ENCODE measurements around the gene SUCNR1.
"Not testable (repeated sequence)": the region's sequence is repeated elsewhere in the genome, so short reads cannot be mapped to it uniquely, and the experiment has no call there.

SUCNR1 gene

DNA sequence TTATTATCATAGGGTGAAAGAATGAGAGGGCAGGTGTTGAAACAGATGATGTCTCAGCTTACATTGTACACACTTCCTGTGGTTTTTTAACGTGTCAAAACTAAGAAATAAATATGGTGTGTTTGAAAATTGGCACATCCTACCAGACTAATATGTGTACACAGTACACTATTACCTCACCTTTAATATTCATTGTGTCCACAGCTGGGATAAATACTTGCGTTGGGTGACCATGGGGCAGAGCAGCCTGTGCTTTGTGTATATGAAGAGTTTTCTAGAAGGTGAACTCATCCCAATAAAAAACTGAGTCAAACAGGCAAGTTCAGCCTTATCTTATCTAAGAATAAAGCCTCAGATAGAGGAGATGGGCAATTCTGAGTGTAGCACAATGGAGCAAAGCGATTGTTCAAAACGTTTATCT is 17.3 kb downstream of the SUCNR1 start:
- Histone ChIP-seq H3K36me3 (ENCODE audit: control insufficient read depth, insufficient read depth, low read length) (no peaks in the 10 kb centered on the region), H3K9ac (ENCODE audit: low read depth, low read length) (no peak overlapping the region), H3K4me1 (ENCODE audit: control insufficient read depth, insufficient read depth, low read length) (peaks cover 6% of the 10 kb centered on the region; the same call in 1 of the 2 replicates), H3K9me3 (ENCODE audit: control insufficient read depth, insufficient read depth, low read length) (no peaks in the 10 kb centered on the region), H3K4me3 (ENCODE audit: low read depth, low read length) (no peak overlapping the region), H3K27ac (ENCODE audit: low read depth, low read length) (no peak overlapping the region), H3K27me3 (ENCODE audit: control insufficient read depth, insufficient read depth, low read length) (no peaks in the 10 kb centered on the region)

DNA sequence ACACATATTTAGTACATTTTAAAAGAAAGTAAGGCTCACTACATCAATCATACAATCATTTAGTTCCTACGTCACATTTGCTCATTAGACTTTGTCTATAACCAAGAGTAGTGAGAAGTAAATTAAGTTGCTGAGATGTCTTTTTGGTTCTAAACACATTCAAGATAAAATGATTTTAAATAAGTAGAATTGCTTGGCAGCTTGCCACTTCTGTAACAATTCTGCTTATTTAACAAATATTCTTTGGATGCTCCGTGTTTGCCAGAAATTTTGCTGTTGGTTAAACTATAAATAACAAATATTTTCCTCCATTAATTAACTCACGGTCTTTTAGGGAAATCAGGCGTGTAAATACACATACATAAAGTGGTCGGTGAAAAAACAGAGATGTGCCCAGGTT is 18.3 kb downstream of the SUCNR1 start:
- Histone ChIP-seq H3K9ac (ENCODE audit: low read depth, low read length) (no peak overlapping the region), H3K4me3 (ENCODE audit: low read depth, low read length) (no peak overlapping the region), H3K27me3 (ENCODE audit: control insufficient read depth, insufficient read depth, low read length) (no peaks in the 10 kb centered on the region), H3K36me3 (ENCODE audit: control insufficient read depth, insufficient read depth, low read length) (no peaks in the 10 kb centered on the region), H3K9me3 (ENCODE audit: control insufficient read depth, insufficient read depth, low read length) (no peaks in the 10 kb centered on the region), H3K4me1 (ENCODE audit: control insufficient read depth, insufficient read depth, low read length) (peaks cover 16% of the 10 kb centered on the region), H3K27ac (ENCODE audit: low read depth, low read length) (no peak overlapping the region)

DNA sequence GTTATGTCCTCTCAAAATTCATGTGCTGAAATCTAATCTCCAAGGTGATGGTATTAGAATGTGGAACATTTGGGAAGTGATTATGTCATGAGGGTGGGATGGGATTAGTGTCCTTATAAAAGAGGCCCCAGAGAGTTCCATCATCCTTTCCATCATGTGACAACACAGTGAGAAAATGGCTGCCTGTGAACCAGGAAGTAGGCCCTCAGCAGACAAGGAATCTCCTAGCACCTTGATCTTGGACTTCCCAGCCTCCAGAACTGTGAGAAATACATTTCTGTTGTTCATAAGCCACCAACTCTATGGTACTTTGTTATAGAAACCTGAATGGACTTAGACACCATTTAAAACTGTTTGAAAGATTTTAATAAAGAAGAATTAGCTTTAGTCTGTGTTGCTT is 20.8 kb downstream of the SUCNR1 start:
- Histone ChIP-seq H3K9ac (ENCODE audit: low read depth, low read length) (no peak overlapping the region), H3K4me1 (ENCODE audit: control insufficient read depth, insufficient read depth, low read length) (peaks cover 20% of the 10 kb centered on the region), H3K27me3 (ENCODE audit: control insufficient read depth, insufficient read depth, low read length) (no peaks in the 10 kb centered on the region), H3K4me3 (ENCODE audit: low read depth, low read length) (no peak overlapping the region), H3K27ac (ENCODE audit: low read depth, low read length) (no peak overlapping the region), H3K36me3 (ENCODE audit: control insufficient read depth, insufficient read depth, low read length) (no peaks in the 10 kb centered on the region), H3K9me3 (ENCODE audit: control insufficient read depth, insufficient read depth, low read length) (no peaks in the 10 kb centered on the region)

DNA sequence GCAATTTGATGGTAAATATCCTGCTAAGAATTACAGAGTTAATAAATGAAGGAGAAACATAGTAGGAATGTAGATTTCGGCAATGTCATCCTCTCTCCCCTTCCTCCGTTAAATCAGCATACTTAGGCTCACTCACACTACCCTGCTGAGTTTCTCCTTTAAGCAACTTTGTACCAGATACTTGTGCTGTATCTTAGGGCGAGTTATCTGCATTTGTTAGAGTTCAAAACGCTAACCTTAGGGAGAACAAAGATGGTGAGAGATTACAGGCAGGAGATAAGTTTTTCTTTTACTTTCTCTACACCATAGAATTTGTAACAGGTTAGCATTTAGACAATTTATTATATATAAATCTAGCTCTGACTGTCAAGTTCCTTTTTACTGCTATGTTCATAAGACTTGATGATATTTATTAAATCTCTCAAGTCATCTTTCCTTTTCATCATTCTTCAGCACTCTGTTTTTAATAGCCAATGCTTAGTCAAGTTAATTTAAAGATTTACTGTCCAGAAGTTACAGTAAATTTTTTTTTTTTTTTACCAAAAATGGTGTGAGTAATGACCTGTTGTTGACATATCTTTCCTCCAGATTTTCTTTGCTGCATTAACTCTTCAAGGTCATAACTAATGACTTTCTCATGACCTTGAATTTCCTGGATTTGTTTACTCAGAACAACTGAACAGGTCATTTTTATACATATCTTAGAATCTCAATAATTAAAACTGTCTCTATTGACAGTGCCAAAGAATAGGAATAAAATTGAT is 22.2 kb downstream of the SUCNR1 start:
- Histone ChIP-seq H3K9ac (ENCODE audit: low read depth, low read length) (no peak overlapping the region), H3K4me1 (ENCODE audit: control insufficient read depth, insufficient read depth, low read length) (peaks cover 20% of the 10 kb centered on the region), H3K27ac (ENCODE audit: low read depth, low read length) (peak overlapping the region; percentile 21)

DNA sequence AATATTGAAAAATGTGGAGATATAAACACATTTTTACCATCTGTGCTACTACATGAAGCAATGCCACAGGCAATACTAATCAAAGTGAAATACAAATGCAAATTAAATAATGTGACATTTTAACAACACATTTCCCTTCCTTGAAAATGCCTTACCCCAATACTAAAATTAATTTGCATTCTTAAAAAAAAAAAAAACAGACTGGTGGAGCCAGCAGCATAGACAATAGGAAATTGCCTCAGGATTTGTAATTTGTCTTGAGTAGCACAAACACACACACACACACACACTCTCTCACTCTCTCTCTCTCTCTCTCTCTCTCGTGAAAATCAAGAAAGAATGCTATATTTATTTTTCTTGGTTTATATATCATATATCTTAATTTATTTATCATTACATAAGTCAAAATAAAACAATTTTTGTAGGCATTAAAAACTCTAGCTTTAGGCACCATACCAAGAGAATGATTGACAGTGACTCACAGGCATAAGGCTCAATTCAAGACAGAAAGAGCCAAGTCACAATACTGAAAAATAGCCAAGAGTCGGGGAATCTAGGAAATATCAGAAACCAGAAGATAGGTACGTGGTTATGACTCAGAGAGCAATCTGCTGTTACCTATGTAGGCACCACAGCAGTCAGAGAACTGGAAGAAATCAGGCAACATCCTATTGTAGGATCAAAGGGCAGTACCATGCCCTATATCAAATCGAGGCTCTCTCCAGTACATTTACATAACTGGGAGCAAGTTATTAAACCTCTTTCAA is 23.0 kb downstream of the SUCNR1 start:
- no peaks in the 10 kb centered on the region for H3K36me3 ChIP-seq (ENCODE audit: control insufficient read depth, insufficient read depth, low read length)
- H3K9ac ChIP-seq (ENCODE audit: low read depth, low read length) = no peak overlapping the region
- peaks cover 20% of the 10 kb centered on the region for H3K4me1 ChIP-seq (ENCODE audit: control insufficient read depth, insufficient read depth, low read length)
- no peaks in the 10 kb centered on the region for H3K9me3 ChIP-seq (ENCODE audit: control insufficient read depth, insufficient read depth, low read length)
- no peak overlapping the region for H3K4me3 ChIP-seq (ENCODE audit: low read depth, low read length)
- peak overlapping the region; percentile 21 for H3K27ac ChIP-seq (ENCODE audit: low read depth, low read length)
- H3K27me3 ChIP-seq (ENCODE audit: control insufficient read depth, insufficient read depth, low read length) = no peaks in the 10 kb centered on the region

More for the DNA sequence above, 22.2 kb downstream of the SUCNR1 start:
- Histone ChIP-seq H3K4me3 (ENCODE audit: low read depth, low read length) (no peak overlapping the region), H3K36me3 (ENCODE audit: control insufficient read depth, insufficient read depth, low read length) (no peaks in the 10 kb centered on the region), H3K27me3 (ENCODE audit: control insufficient read depth, insufficient read depth, low read length) (no peaks in the 10 kb centered on the region), H3K9me3 (ENCODE audit: control insufficient read depth, insufficient read depth, low read length) (no peaks in the 10 kb centered on the region)

DNA sequence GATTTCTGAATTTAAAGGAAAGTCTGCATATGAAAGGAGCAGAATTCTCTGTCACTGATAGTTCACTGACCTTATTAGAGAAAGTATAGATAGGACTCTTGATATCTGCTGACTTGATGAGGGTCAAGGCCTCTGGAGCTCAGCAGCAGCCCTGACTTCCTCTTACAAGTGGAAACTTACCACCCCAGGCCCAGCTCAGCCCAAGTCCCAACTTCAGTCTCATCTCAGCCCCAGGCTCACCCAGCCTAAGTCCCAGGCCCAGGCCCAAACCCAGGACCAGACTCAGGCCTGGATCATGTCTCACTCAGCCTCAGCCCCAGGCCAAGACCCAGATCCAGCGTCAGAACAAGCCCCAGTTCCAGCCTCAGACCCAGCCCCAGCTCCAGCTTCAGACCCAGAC is 24.7 kb downstream of the SUCNR1 start:
- not testable (repeated sequence) for H3K9ac ChIP-seq (ENCODE audit: low read depth, low read length); H3K36me3 ChIP-seq (ENCODE audit: control insufficient read depth, insufficient read depth, low read length); H3K4me3 ChIP-seq (ENCODE audit: low read depth, low read length); H3K27me3 ChIP-seq (ENCODE audit: control insufficient read depth, insufficient read depth, low read length); H3K27ac ChIP-seq (ENCODE audit: low read depth, low read length); H3K9me3 ChIP-seq (ENCODE audit: control insufficient read depth, insufficient read depth, low read length)
- H3K4me1 ChIP-seq (ENCODE audit: control insufficient read depth, insufficient read depth, low read length) = peaks cover 23% of the 10 kb centered on the region

DNA sequence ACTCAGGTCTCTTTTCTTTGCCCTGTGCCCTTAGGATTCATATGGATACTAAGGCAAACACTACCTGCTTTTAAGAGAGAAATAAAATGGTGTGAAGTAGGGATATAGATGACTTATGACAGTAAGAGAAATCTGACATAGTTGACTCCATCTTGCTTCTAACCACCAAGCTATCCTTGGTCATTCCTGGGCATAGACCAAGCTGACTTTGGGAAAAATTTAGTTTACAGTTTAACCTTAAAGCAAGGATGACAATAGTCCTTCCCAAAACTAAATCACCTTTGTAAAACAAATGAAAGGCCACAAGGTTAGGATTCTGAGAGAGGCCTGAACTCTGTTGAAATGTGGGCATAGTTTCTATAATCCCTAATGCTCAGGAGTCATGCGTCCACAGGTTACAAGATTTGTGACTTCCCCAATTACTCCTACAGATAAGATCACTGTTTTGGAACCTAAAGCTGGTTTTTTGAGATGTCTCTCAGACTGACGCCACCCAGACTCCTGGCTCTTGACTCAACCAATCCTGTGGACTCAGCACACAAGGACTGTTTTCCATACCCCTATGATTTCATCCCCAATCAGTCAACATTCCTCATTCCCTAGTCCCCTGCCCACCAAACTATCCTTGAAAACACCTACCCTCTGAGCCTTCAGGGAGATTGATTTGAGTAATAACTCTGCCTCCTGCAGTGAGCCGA is 25.3 kb downstream of the SUCNR1 start:
- H3K9ac ChIP-seq (ENCODE audit: low read depth, low read length); H3K27ac ChIP-seq (ENCODE audit: low read depth, low read length); H3K9me3 ChIP-seq (ENCODE audit: control insufficient read depth, insufficient read depth, low read length); H3K36me3 ChIP-seq (ENCODE audit: control insufficient read depth, insufficient read depth, low read length); H3K4me3 ChIP-seq (ENCODE audit: low read depth, low read length); H3K27me3 ChIP-seq (ENCODE audit: control insufficient read depth, insufficient read depth, low read length): not testable (repeated sequence)
- peaks cover 24% of the 10 kb centered on the region for H3K4me1 ChIP-seq (ENCODE audit: control insufficient read depth, insufficient read depth, low read length)

DNA sequence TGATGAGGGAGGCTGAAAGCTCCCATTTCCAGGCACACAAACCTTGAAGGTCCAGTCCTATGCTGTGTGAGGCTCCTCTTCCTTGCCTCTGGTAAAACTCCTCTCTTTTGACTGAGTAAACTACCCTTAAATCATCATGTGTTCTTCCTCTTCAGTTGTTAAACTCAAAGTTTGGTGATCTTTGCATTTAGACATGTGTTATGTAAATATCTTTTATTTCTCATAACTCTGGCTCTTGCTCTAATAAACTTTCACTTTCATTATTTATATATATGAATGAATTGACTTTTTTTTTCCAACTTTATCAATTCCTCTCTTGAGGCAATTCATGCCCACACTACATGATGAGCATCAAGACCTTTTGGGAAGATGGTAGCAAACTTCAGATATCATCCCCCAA is 26.6 kb downstream of the SUCNR1 start:
- H3K27me3 ChIP-seq (ENCODE audit: control insufficient read depth, insufficient read depth, low read length) = no peaks in the 10 kb centered on the region
- H3K4me1 ChIP-seq (ENCODE audit: control insufficient read depth, insufficient read depth, low read length) = peaks cover 29% of the 10 kb centered on the region
- no peaks in the 10 kb centered on the region for H3K36me3 ChIP-seq (ENCODE audit: control insufficient read depth, insufficient read depth, low read length)
- no peaks in the 10 kb centered on the region for H3K9me3 ChIP-seq (ENCODE audit: control insufficient read depth, insufficient read depth, low read length)
- H3K9ac ChIP-seq (ENCODE audit: low read depth, low read length) = no peak overlapping the region
- H3K4me3 ChIP-seq (ENCODE audit: low read depth, low read length) = no peak overlapping the region
- H3K27ac ChIP-seq (ENCODE audit: low read depth, low read length) = no peak overlapping the region

DNA sequence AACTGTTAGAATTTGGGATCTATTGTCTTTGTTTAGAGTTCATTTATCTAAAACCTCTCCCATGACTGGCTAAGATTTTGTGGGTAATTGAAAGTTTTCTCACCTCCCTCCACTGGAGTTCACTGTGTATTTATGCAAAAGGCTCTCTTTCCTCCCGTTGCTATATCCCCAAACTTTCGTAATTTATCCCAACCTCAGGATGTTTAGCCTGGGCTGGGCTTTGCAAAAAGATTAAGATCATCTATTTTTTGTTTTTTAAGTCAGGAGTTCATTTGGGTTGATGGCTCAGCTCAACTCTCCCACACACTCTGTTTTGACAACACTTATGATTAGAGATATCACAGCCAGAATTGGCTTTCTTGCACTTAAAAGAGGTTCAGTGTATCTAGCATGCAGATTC is 27.0 kb downstream of the SUCNR1 start:
- Histone ChIP-seq H3K27ac (ENCODE audit: low read depth, low read length) (no peak overlapping the region), H3K9me3 (ENCODE audit: control insufficient read depth, insufficient read depth, low read length) (no peaks in the 10 kb centered on the region), H3K4me3 (ENCODE audit: low read depth, low read length) (no peak overlapping the region), H3K36me3 (ENCODE audit: control insufficient read depth, insufficient read depth, low read length) (no peaks in the 10 kb centered on the region), H3K4me1 (ENCODE audit: control insufficient read depth, insufficient read depth, low read length) (peaks cover 26% of the 10 kb centered on the region), H3K9ac (ENCODE audit: low read depth, low read length) (no peak overlapping the region), H3K27me3 (ENCODE audit: control insufficient read depth, insufficient read depth, low read length) (no peaks in the 10 kb centered on the region)

DNA sequence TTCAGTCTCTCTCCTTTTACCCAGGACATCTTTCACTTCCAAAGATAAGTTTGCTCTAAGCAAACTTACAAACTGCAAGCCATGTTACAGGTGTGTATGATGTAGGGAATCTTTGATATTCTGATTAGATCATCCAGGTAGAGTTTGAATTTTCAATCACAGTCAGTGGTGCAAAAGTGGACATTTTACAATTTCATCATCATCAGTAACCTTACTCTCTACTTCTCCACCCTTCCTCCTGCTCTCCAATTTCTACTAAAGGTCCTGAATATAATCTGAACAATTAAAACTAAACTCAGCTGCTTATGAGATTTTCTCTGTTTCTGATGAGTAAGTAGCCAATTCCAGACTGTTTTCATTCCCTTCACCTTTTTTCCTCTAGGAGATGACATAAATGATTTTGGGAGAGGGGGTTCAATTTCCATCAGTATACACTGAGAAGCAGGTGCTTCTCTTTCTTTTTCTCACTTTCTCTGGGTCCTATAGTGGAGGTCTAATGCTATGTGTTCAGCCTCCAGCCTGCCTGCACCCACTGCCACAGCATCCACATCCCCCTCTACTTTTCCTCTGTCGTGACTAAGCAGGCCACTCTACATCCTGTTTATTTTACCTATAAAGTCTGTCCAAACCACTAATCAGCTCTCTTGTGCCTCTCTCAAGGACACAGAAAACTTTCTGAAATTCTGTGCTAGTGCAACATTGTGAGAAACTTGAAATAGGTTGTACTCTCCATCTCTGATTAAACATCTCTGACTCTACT is 27.6 kb downstream of the SUCNR1 start:
- H3K27ac ChIP-seq (ENCODE audit: low read depth, low read length) = no peak overlapping the region
- peaks cover 20% of the 10 kb centered on the region for H3K4me1 ChIP-seq (ENCODE audit: control insufficient read depth, insufficient read depth, low read length)

More for the DNA sequence above, 27.6 kb downstream of the SUCNR1 start:
- Histone ChIP-seq H3K9me3 (ENCODE audit: control insufficient read depth, insufficient read depth, low read length) (no peaks in the 10 kb centered on the region), H3K4me3 (ENCODE audit: low read depth, low read length) (no peak overlapping the region), H3K36me3 (ENCODE audit: control insufficient read depth, insufficient read depth, low read length) (no peaks in the 10 kb centered on the region), H3K9ac (ENCODE audit: low read depth, low read length) (no peak overlapping the region), H3K27me3 (ENCODE audit: control insufficient read depth, insufficient read depth, low read length) (no peaks in the 10 kb centered on the region)

All from HUES48 (cell line).